Colonic mucosa (tissue), 4 donors: Measurements from ENCODE around the gene SMIM38. TPM values are rescaled to one million over a fixed set of nuclear protein-coding genes. Genes with fewer than 3 reads are reported as not detected.

Source experiments
- DNase-seq: peaks from one replicate; pipeline ENCODE4 v3.0.0-alpha.2; 2020
- H3K27ac ChIP-seq: fragments of 200-600 bp; one replicate; pipeline ENCODE4 v1.8.0; 2021
- H3K27me3 ChIP-seq: fragments of 200-600 bp; one replicate; pipeline ENCODE4 v1.8.0; 2021
- H3K36me3 ChIP-seq: fragments of 200-600 bp; one replicate; pipeline ENCODE4 v1.8.0; 2021
- H3K4me1 ChIP-seq: fragments of 200-600 bp; one replicate; pipeline ENCODE4 v1.8.0; 2021; ENCODE audit warnings: mild to moderate bottlenecking
- H3K4me3 ChIP-seq: fragments of 200-600 bp; one replicate; pipeline ENCODE4 v1.8.0; 2021
- H3K9ac ChIP-seq, 2 donors: one replicate each; pipeline ENCODE4 v1.7.0; 2013; ENCODE audit warnings: control low read depth in 2 of 2, low read depth in 2 of 2, low read length in 2 of 2
- H3K9me3 ChIP-seq: fragments of 200-600 bp; one replicate; pipeline ENCODE4 v1.8.0; 2021
- intact Hi-C: fragments of 100-400 bp; cut with DNase I; formaldehyde crosslinking; loops from one replicate; pipeline ENCODE4 v1.14.1; 2022
- total RNA-seq, 2 donors: library from RNA; stranded (reverse); fragmentation: NEBNext Ultra II Directional in 1 of 2; extraction: Animal tissue kit (Norgen Biotek cat#: 25700) in 1 of 2; gene quantifications; one replicate each; pipeline ENCODE4 v1.2.1, GENCODE V29; 2021
- TF ChIP-seq, protein P1 (sequence below): fragments of 200-600 bp; IDR thresholded peaks from one replicate; pipeline ENCODE4 v1.8.0; 2022; ENCODE audit warnings: antibody characterized with exemption, mild to moderate bottlenecking
- donor health status: healthy.
- donor health status: DM: no; HTN: no; CAD: no.
- donor health status: DM: no; HTN: no; CAD: no.

The SMIM38 gene
- total RNA-seq, 2 donors from 2014 or later: 0.10 TPM; not detected in 1

DNA sequence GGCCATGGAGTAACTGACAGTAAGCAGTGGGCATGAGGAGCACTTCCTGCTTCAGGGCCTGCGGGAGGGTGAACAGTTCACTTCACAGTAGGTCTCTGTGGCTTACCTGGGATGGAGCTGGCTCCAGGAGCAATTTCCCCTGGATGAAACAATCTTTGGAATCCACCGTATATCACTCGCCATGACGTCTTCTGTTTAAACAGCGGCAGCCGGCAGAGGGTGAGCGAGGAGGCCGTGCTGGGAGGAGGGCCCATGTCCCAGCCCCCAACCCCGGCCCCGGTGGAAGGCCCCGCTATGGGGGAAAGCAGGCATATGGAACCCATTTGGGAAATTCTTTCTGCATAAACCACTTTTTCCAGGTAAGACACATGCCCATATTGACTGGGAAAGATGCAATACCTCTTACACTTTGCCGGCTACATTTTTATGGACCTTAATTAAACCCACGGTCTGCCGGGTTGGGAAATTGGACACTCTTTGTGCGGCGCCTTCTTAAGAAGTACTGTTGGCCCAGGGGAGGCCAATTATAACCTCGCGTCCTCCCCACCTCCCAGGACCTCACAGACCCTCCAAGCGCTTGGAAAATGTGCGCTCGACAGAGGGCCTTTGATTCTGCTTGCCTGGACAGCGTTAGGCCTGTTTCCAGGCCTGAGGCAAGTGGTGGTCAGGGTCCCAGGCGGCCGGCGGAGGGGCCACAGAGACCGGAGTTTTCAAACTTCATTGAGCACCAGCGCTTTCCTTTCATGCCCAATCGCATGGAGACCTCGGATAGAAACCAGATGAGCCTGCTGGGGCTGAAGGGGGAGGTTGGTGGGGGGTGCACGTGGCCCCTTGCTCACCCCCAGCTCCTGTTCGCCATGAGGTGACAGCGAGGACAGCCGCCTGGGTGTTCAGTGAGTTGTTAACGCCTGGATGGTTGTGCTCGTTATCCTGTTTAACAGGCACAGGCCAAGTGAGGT, 40.4 kb downstream of the SMIM38 start:
- H3K9ac ChIP-seq: no peak overlapping the region
- H3K27ac ChIP-seq: no peak overlapping the region
- no peaks in the 10 kb centered on the region for H3K9me3 ChIP-seq
- TF ChIP-seq, protein P1, sequence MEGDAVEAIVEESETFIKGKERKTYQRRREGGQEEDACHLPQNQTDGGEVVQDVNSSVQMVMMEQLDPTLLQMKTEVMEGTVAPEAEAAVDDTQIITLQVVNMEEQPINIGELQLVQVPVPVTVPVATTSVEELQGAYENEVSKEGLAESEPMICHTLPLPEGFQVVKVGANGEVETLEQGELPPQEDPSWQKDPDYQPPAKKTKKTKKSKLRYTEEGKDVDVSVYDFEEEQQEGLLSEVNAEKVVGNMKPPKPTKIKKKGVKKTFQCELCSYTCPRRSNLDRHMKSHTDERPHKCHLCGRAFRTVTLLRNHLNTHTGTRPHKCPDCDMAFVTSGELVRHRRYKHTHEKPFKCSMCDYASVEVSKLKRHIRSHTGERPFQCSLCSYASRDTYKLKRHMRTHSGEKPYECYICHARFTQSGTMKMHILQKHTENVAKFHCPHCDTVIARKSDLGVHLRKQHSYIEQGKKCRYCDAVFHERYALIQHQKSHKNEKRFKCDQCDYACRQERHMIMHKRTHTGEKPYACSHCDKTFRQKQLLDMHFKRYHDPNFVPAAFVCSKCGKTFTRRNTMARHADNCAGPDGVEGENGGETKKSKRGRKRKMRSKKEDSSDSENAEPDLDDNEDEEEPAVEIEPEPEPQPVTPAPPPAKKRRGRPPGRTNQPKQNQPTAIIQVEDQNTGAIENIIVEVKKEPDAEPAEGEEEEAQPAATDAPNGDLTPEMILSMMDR: no peak
- H3K27me3 ChIP-seq: no peaks in the 10 kb centered on the region
- no peak for DNase-seq
- no peaks in the 10 kb centered on the region for H3K36me3 ChIP-seq
- no peak overlapping the region for H3K4me3 ChIP-seq
- intact Hi-C loops: no loop called here
- no peaks in the 10 kb centered on the region for H3K4me1 ChIP-seq

DNA sequence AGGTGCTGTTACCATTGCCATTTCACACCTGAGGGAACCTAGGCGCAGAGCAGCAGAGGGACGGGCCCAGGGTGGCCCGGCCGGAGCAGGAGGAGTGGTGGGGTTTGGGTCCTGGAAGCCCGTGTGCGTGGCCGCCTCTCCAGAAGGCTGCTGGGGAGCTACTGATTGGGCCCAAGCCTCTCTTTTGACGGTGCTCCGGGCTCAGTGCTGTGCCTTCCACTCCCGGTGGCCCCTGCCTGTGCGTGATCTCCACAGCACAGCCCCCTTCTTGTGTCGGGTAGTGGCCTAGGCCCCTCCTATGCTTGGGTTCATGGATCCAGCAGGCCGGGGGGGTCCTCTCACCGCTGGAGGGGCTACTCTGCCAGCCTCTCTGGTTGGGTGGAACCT, 41.0 kb downstream of the SMIM38 start:
- DNase-seq: no peak
- intact Hi-C loops: no loop called here
- Histone ChIP-seq H3K36me3 (no peaks in the 10 kb centered on the region), H3K9me3 (no peaks in the 10 kb centered on the region), H3K4me1 (no peaks in the 10 kb centered on the region), H3K4me3 (no peak overlapping the region), H3K27ac (no peak overlapping the region), H3K9ac (no peak overlapping the region), H3K27me3 (no peaks in the 10 kb centered on the region)
- TF ChIP-seq, protein P1: no peak

DNA sequence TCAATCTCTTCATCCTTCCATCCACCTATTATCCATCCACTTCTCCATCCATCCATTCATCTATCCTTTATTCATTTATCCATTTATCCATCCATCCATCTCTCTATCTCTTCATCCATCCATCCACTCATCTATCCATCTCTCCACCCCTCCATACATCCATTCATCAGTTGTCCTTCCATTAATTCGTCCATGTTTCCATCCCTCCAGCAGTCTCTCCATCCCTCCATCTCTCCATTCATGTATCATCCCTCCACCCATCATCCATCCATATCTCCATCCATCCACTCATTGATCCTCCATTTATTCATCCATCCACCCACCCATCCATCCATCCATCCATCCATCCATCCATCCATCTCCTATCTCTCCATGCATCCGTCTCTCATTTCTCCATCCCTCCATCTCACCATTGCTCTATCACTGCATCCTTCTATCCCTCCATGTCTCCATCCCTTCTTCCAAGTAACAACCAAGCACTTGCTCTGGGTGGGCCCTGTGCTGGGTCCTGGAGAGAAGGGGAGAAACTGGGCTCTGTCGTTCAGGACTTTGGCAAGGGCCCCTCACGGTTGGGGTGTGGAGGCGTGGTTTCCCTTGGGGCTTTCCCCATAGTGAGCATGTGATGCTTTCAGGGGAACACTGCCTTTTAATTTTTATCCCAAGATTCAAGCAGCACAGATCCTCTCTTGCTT, 43.3 kb downstream of the SMIM38 start:
- TF ChIP-seq, protein P1: no peak
- no peak overlapping the region for H3K9ac ChIP-seq
- H3K27me3 ChIP-seq: no peaks in the 10 kb centered on the region
- H3K4me1 ChIP-seq: no peaks in the 10 kb centered on the region
- no peaks in the 10 kb centered on the region for H3K36me3 ChIP-seq
- intact Hi-C loops: no loop called here
- no peak overlapping the region for H3K27ac ChIP-seq
- no peaks in the 10 kb centered on the region for H3K9me3 ChIP-seq
- DNase-seq: no peak
- H3K4me3 ChIP-seq: no peak overlapping the region

DNA sequence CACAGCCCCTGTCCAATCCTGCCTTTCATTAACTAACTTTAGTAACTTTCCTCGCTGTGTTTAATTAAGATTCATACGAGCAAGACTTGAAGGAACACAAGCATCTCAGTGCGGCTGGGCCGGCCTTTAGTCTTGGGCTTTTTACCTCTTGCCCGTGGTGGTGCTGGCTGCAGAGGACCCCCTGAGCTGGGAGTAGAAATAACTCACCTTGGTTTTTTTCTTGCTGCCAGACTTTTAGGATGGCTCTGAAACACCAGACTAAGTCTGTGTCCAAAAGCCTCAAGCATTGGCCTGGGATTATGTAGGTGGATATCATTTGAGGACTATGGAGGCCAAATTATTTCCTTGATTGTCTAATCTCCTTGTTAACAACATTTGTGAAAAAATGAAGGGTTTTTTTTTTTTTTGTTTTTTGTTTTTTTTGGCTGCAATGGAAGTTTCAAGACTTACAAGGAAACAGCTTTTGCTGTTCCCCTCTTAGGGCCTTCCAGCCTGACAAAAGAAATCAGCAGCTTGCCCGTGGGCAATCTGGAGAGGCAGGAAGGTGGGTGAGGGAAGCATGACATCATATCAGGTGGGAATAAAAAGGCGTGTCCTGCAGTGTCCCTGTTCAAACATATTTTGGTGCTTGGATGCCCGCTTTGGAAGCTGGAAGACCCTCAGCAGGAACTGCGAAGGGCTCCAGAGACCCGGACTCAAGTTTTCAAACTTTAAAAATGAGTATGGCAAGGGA, 44.0 kb downstream of the SMIM38 start:
- H3K4me1 ChIP-seq: no peaks in the 10 kb centered on the region
- TF ChIP-seq, protein P1: no peak
- no peak overlapping the region for H3K4me3 ChIP-seq
- no peak overlapping the region for H3K9ac ChIP-seq
- no peaks in the 10 kb centered on the region for H3K27me3 ChIP-seq
- H3K9me3 ChIP-seq: no peaks in the 10 kb centered on the region
- no peaks in the 10 kb centered on the region for H3K36me3 ChIP-seq
- DNase-seq: no peak
- intact Hi-C loops: no loop called here
- H3K27ac ChIP-seq: no peak overlapping the region

DNA sequence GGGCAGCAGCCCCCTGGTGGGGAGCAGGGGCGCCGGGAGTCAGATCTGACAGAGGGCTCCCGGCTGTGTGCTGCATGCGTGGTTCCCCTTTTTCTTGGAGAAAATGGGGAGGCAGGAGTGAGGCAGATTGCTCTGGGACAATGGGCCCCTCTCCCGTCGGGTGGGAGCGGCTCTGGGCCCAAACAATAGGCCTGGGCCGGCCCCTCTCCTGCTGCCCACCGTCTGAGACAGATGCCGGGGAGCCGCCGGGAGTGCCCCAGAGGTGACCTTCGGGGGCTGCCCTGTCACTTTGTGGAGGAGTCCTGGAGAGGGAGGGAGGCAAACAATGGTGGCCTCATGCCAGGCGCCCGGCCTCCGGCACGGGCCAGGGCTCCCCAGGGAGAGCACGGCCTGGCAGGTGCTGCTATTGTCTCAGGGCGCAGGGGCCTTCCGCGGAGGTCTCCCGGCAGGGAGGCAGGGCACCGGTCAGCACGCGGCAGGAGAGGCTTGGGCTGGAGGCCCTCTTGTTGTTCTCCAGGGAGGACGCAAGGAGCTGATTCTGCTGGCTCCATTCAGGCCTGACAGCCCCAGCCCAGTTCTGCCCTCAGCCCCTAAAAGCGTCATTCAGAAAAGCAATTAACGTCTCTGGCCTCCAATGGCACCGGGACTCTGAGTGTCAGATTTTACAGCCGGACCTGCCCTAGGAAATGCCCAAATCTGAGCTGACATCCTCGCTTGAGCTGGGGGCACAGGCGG, 44.8 kb downstream of the SMIM38 start:
- Histone ChIP-seq H3K9me3 (no peaks in the 10 kb centered on the region), H3K27ac (no peak overlapping the region), H3K36me3 (no peaks in the 10 kb centered on the region), H3K27me3 (no peaks in the 10 kb centered on the region), H3K9ac (no peak overlapping the region), H3K4me3 (no peak overlapping the region), H3K4me1 (no peaks in the 10 kb centered on the region)
- TF ChIP-seq, protein P1: no peak
- no peak for DNase-seq
- intact Hi-C loops: no loop called here
